AG08395 (cell line): ENCODE results near the gene CDC42EP1.
A peak's percentile ranks its signal among the peaks of the same experiment; 100 is the strongest.

Experiments used
- DNase-seq: peaks from one replicate; pipeline ENCODE4 v3.0.0; 2012; ENCODE audit warnings: mixed read lengths, low spot score

The CDC42EP1 gene

DNA sequence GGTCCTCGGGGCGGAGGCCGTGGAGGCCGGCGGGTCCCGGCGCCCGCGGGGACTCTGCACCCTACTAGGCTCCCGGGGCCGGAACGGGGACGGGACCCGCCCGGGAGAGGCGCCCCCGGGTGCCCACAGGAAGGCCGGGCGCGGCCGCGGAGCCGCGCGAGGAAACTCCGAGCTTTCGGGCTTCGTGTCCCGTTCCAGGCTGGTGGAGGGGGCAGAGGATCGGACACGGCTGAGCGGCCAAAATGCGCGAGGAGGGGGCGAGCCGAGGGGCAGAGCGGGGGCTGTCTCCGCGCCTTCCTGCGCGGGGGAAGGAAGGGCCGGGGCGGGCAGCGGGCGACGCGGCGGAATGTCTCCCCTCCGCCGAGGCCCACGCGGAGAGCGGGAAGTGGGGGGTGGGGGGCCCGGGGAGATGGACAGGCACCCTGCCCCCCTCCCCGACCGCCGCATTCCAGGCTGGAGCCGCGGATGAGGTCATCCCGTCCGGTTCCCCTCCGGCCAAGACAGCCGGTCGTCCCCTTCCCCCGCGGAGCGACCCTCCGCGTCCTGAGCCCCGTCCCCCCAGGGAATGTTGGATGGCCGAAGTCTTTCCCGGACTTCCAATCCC is 430 bp downstream of the CDC42EP1 start:
- DNase-seq, result peak; percentile 59

DNA sequence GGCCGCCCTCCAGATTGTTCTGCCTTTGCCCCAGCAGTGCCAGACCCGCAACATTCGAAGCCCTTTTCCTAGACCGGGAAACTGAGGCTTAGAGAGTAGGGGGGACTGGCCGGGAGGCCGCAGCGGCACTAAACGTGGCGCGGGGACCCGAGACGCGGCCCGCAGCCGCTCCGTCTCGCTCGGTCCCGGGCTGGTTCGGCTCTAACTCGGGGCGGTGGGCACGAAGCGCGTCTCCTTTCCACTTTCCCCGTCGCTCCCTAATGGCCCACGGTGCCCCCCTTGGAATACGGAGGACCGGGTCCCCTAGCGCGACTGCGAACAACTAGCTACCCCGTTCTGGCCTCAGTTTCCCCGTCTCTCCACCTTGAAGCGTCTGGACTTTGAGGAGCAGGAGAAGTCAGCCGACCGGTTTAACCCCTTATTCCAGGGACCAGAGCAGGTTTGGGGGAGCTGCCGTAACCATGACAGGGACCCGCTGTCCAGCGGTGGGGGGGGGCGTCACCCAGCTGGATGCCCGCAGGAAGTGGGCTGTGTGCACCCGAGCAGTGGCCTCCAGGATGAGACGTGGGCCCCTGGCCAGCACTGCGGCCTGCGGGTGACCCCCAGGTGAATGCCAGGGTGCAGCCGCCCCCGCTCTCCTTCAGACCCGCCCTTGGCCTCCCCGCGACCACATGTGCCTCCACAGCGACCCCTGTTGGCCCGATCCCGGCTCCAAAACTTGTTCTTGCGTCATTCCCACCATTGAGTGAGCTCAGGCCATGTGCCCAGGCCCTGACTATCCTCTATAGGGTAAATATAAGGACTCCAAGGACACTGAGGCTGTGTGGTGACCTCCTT is 1.1 kb downstream of the CDC42EP1 start:
- peak; percentile 91 for DNase-seq

DNA sequence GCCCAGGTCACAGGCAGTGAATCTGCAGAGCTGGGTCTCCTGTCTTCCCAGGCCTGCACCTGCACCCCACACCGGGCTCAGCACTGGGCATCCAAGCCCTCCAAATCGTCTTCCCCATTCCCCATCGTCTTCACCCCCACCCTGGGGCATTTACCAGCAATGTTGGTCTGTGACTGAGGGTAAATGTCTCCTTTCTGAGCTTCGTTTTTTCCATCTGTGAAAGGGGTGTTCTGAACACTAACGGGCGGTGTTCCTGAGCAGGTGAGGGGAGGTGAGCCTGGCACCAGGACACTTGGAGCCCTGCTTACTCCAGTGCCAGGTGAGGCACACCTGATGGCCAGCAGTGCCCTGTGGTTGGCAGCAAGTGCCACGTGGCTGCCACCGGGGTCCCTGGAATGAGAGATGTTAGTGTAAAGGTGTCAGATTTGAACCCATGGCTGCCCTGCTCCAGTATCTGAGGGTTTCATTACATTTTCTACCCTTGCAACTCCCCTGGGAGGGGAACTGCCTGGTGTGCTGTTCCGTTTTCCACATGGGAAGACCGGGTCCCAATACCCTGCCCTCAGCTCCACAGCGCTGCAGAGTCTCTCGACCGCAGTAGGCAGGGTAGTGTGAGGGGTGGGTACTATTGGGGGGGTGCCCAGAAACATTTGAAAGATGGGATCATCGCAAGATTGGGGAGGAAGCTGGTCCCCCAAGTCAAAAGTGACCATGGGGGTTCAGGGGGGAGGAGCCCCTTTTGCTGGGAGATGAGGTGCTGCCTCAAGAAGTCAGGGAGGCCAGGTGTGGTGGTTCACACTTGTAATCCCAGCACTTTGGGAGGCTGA is 2.0 kb downstream of the CDC42EP1 start:
- no peak for DNase-seq

DNA sequence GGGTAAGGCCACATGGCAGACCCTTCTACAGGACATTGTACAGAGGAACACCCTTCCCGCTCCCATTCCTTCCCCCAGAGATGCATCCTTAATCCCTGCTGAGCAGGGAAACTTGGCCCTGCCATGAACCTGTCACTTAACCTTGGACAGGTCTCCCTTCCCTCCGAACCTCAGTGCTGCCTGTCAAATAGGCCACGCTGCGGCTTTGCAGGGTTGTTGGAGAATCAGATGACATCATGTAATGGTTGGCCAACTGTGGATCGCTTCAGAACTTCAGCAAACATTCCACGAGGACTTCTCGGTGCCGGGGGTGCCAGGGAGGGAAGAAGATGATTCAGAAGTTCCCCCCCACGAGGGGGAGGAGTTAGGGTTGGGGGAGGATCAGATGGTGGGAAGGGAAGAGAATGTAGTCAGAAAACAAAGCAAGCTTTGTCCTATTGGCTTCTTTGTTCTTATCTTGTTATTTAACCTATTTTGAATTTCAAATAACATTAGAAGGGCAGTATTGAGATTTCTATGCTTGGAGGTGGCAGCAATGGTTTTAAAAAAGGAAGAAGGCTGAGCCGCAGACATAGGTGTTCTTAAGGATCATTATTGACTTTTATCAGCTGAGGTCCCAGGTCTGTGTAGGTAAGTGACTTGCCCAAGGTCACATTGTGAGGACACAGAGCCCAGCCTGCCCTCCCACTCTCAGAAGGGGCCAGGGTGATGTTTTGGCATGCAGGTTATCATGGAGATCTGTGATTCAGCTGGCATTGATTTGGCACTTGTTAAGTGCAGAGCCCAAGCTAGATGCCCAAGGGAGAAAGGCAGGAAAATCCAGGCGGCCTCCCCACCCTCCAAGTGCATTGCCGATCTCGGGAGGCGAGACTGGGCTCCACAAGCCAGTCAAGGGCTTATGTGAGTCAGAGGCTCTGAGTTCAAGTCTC is 3.1 kb downstream of the CDC42EP1 start:
- DNase-seq, result peak; percentile 96

DNA sequence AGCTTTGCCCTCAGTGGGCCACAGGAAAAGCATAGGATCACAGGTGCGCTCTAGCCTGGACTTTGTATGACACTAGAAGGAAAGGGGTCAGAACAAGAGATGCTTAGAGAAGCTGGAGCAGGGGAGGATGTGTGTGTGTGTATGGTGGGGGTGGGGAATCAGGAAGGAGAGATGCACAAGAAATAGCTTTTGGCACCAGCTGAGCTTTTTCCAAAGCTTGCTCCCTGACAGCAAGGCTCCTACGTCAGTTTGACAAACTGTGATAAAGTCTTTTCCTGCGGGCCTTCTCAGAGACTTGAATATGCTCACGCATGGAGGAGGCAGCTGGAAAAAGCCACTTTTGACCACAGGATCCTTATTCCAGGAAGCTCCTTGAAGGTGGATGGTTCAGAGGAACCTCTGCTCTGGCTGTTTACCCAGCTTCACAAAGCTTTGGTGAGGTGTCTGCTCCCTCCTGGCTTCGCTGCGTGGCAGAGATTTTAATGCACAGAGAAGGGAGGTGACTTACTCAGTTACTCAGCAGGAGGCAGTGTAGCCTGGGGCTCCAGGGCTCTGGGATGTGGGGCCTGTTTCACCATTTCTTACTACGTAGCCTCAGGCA is 3.9 kb downstream of the CDC42EP1 start:
- DNase-seq, result no peak

DNA sequence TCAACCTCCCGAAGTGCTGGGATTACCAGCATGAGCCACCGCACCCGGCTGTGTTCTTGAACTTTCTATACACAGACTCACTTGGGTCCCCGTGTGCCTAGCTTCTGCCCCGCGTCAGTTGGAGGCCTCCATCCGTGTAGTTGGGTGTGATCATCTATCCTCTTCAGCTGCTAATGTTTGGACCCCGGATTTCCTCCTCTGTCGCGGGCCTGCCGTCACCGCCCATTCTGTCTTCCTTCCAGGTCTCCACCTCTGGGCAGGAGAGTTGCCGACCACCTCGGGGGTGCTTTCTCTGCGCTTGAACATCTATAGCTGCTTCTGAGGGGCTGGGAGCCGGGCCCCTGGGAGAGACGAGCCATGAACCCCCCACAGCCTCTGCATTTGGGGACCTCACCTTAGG is 5.5 kb downstream of the CDC42EP1 start:
- no peak for DNase-seq

DNA sequence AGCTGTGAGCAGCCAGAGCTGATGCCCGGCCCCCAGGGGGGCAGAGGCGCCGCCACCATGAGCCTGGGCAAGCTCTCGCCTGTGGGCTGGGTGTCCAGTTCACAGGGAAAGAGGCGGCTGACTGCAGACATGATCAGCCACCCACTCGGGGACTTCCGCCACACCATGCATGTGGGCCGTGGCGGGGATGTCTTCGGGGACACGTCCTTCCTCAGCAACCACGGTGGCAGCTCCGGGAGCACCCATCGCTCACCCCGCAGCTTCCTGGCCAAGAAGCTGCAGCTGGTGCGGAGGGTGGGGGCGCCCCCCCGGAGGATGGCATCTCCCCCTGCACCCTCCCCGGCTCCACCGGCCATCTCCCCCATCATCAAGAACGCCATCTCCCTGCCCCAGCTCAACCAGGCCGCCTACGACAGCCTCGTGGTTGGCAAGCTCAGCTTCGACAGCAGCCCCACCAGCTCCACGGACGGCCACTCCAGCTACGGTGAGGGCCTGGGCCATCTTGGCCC is 6.1 kb downstream of the CDC42EP1 start:
- no peak for DNase-seq

DNA sequence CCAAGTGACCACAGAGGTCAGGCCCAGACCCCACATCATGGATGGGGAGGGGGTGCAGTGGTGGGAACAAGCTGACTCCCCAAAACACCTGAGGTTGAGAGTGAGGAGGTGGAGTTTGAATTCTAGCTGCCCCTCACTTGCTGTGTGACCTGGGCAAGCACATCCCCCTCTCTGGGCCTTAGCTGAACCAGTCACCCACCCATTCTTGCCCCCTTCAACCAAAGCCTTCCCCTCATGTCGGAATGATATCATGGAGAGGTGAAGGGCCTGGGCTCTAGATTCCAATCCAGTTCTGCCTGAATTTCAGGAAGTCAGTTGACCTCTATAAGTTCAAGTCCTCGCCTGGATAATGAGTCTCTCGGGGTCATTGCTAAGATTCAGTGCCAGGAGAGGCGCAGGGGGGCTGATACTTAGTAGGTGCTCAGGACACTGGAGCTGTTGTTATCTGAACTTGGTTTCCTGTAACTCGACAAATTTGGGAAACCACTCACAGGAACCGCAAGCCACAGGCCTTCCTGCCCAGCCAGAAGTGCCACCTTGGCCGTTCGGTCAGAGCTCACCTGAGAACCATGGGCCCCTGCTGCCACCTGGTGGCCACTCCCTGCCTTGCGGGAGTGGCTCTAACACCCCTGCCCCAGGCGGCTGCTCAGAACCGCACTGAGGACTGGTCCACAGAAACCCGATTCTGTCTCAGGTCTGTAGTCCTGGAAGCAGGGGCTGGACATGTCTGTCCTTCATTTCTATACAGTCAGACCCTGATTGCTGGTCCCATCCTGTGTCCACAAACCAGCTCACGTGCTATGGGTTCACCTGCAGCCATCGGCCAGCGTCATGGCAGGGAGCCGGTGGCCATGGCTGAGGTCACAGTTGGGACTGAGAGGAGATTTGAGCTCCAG is 6.9 kb downstream of the CDC42EP1 start:
- peak; percentile 57 for DNase-seq

DNA sequence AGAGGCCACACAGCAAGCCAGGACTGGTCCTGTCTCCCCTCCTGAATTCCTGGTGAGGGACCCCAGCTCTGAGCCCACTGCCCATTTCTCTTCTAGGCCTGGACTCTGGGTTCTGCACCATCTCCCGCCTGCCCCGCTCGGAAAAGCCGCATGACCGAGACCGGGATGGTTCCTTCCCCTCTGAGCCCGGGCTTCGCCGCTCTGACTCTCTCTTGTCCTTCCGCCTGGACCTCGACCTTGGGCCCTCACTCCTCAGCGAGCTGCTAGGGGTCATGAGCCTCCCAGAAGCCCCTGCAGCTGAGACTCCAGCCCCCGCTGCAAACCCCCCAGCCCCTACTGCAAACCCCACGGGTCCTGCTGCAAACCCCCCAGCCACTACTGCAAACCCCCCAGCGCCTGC is 7.7 kb downstream of the CDC42EP1 start:
- DNase-seq, result no peak

DNA sequence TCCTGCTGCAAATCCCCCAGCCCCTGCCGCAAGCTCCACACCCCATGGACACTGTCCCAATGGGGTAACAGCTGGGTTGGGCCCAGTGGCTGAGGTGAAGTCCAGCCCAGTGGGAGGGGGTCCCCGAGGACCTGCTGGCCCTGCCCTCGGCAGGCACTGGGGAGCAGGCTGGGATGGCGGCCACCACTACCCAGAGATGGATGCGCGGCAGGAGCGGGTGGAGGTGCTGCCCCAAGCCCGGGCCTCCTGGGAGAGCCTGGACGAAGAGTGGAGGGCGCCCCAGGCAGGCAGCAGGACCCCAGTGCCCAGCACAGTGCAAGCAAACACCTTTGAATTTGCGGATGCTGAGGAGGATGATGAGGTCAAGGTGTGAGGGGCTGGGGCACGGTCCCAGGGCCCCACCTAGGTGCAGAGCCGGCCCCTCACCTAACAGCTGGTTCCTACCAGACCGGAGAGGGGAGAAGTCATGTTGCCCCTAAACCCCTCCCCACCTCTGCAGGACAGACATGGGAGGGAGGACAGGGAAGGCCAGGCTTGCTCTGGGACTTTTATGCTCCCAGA is 8.2 kb downstream of the CDC42EP1 start:
- DNase-seq, result no peak

DNA sequence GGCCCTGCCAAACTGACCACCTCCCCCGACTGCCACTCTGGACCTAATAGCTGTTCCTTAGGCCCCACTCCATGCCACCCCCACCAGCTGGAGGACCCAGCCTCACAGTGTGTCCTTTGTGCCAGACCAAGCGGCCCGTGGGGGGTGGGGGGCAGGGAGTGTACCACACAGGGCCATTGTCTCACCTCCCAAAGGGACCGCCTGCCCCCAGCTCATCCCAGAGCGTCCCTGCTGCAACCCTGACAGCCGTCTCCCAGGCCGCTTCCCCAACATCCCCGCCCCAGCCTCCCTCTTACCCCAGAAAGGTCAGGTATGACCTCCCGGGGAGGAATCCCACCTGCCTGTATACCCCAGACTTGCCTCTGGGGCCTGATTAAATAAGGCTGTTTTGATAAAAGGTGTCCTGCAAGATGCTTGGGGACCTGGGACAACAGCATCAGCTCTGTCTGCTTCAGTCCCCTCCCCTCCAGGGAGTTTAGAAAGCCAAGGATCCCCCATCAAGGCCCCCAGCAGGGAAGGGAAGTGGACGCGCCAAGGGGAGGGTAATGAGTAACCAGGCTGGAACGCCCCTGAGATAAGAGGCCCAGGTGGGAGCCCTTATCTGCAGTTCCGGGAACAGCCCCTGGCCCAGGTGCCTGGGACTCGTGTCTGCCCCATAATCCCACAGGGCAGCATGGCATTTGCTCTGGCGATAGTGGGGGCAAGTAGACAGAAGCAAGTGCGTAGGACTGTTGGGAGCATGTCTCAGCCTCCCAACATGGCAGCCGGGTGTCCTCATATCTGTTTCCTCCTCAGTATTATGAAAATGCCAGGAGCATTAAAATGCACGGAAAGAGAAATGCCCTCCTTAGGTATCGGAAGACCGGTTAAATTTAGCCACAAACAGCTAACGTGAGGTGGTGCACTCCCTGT is 9.0 kb downstream of the CDC42EP1 start:
- no peak for DNase-seq

DNA sequence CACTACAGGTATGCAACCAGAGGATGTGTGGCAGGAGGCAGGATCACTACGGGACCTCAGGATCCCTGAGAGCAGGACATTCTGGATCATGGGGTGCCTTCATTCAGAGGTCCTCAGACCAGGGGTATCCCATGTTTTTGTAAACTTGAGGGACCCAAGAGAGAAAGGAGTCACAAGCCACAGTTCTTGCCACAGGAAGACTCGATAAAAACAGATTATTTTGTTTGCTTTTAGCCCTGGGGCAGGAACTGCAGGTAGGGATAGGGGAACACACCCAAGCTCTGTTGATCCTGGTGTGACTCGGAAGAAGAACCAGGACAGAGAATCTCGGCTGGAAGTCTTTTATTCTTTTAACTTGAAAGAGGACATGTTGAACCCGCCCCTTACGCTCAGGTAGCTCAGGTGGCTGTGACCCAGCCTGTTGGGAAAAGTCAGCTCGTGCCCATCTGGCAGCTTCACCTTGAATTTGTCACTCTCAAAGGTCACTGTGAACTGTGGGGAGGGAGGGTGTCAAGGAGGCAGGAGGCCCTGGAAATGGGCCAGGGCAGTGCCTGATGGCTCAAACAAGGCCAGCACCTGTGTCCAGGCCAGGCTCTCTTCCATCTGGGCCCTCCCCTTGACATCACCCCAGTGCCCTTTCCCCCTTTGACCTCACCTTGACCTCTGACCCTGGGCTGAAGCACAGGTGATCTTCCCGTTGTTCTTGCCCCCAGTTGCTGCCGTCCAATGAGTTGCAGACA is 9.8 kb downstream of the CDC42EP1 start:
- DNase-seq, result no peak

DNA sequence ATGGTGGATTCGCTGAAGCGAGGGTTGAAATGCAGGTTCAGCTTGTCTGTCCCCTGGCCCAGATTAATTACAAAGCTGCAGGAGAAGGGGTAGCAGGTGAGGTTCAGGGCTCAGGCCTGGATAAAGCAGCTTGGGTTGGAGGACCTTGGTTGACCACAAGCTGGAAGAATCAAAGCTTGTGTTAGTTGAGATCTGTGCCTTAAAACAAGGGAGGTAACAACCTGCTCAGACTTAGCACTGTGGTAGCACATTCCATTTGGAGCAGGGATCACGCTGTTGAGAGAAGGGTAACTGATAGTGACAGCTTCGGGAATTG is 10.3 kb downstream of the CDC42EP1 start:
- DNase-seq, result no peak

DNA sequence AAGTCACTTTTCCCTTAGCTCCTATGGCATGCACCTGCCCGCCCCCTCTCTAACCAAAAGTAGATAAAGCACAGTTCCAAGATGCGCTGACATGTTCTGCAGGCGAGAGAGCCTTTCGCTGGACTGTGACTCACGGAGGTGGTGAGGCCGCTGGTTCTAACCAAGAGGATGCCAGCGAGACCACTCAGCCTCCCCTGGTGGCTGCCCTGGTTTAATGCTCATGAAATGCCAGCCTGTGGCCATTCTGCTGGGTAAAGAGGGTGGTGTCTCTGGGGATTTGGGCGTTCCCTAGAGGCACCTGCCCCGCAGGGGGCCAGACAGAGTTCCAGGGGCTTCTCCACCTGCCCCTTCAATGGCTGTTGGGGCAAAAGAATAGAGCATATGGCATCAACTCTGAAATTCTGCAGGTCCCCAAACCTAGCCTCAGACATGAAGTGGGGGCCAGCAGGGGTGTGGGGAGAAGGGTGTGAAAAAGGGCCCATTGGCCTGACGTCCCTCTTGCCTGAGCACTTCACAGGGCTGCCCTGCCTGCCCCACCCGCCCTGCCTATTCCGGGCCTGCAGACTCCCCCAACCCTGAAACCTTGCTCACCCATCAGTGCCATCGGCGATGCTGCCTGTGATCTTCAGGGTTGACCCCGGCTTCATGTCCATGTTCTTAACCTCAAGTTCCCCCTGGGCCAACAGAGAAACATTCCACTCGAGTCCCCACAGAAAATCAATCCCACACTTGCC is 11.1 kb downstream of the CDC42EP1 start:
- no peak for DNase-seq

DNA sequence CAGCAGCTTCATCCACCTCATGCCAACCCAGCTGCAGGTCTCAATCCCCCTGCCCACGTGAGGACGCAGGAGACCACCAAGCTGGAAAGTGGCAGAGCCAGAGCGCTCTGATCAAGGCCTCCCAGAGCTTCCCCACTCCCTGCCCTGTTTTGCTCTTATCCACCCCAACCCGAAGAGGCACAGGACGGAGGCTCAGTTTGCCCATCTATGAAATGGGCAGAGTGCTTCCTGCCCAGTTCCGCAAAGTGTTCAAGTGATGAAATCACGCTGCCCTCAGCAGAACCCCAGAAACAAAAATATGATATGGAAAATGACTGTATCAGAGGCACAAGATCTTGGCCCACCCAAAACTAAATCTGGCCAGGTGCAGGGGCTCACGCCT is 11.7 kb downstream of the CDC42EP1 start:
- no peak for DNase-seq

DNA sequence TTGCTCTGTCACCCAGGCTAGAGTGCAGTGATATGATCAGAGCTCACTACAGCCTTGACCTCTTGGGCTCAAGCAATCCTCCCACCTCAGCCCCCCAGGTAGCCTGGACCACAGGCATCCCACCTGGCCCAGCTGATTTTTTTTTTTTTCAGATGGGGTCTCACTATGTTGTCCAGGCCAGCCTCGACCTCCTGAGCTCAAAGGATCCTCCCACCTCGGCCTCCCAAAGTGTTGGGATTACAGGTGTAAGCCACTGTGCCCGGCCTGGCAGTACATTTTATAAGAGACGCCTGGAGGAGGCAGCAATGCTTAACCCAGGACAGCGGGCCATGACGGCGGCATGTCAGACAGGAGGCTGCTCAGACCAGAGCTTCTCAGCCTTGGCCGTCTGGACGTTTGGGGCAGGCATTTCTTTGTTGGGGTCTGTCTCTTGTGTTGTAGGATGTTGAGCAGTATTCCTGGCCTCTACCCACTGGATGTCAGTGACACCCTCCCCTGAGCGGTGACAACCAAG is 15.3 kb downstream of the CDC42EP1 start:
- no peak for DNase-seq

DNA sequence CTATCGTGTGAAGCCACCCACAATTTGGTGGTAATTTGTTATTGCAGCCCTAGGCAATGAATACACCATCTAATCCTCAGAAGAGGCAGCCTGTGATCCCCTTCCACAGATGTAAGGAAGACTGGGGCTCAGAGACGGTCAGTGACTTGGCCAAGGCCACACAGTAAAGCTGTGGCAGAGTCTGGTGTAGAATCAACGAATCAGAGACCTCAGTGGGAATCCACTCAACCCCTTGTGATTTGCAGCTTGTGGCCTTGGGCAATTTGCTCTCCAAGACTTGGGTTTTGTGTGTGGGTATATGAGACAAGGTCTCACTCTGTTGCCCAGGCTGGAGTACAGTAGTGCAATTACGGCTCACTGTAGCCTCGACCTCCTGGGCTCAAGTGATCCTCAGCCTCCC is 17.7 kb downstream of the CDC42EP1 start:
- DNase-seq, result no peak
